Glutamatergic neuron (in vitro differentiated cells): ENCODE results near the gene DEPDC1B. TPM values are rescaled to one million over a fixed set of nuclear protein-coding genes. Genes with fewer than 3 reads are reported as not detected.

Source experiments
- DNase-seq: peaks from one replicate; pipeline ENCODE4 v3.0.0; 2022
- H3K27ac Mint-ChIP-seq: one replicate; pipeline ENCODE4 v1.8.0; 2020; ENCODE audit warnings: mild to moderate bottlenecking, mixed read lengths, inconsistent platforms; ENCODE audit not compliant: unreplicated experiment
- H3K27me3 Mint-ChIP-seq: one replicate; pipeline ENCODE4 v1.8.0; 2020; ENCODE audit warnings: mild to moderate bottlenecking, moderate library complexity, mixed read lengths, inconsistent platforms; ENCODE audit not compliant: unreplicated experiment
- H3K36me3 Mint-ChIP-seq: one replicate; pipeline ENCODE4 v1.8.0; 2020; ENCODE audit warnings: mild to moderate bottlenecking, mixed read lengths, inconsistent platforms; ENCODE audit not compliant: unreplicated experiment
- H3K4me1 Mint-ChIP-seq: one replicate; pipeline ENCODE4 v1.8.0; 2020; ENCODE audit warnings: mild to moderate bottlenecking, low read depth, mixed read lengths, inconsistent platforms; ENCODE audit not compliant: unreplicated experiment
- H3K4me3 Mint-ChIP-seq: one replicate; pipeline ENCODE4 v1.8.0; 2020; ENCODE audit warnings: mild to moderate bottlenecking, mixed read lengths, inconsistent platforms; ENCODE audit not compliant: unreplicated experiment
- H3K9me3 Mint-ChIP-seq: one replicate; pipeline ENCODE4 v1.8.0; 2020; ENCODE audit warnings: mild to moderate bottlenecking, moderate library complexity, mixed read lengths, inconsistent platforms; ENCODE audit not compliant: unreplicated experiment
- CTCF ChIP-seq: fragments of 200-600 bp; sonication (generic); IDR thresholded peaks from one replicate; pipeline ENCODE4 v1.5.0; 2021; ENCODE audit not compliant: partially characterized antibody, unreplicated experiment
- total RNA-seq: library from RNA; stranded (reverse); fragmentation: NEBNext Ultra II Directional; extraction: Animal tissue kit (Norgen Biotek cat#: 25700); gene quantifications from one replicate; pipeline ENCODE4 v1.2.1, GENCODE V29; 2021; ENCODE audit not compliant: unreplicated experiment

The DEPDC1B gene
- total RNA-seq, 1 donor from 2014 or later: 8.2 TPM

DNA sequence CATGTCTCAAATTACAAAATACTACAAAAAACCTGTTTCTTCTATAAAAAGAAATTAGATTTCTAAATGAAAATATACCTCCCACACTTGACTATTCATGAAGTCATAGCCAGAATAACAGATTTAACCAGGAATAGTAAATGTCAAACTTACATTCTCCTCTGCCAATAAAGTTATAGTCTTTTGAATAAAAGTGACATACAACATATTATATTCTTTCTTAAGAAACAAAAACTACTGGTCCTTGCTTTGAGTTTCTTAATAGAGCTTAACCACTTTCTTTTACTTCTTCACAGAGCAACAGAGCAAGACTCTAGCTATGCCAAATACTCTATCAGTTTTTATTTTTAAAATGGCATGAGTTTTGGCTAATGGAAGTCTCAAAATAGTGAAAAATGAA, 61.7 kb downstream of the DEPDC1B start:
- no peaks in the 10 kb centered on the region for H3K36me3 Mint-ChIP-seq
- no peaks in the 10 kb centered on the region for H3K27me3 Mint-ChIP-seq
- no peak overlapping the region for H3K27ac Mint-ChIP-seq
- DNase-seq: no peak
- H3K9me3 Mint-ChIP-seq: no peaks in the 10 kb centered on the region
- no peaks in the 10 kb centered on the region for H3K4me1 Mint-ChIP-seq
- H3K4me3 Mint-ChIP-seq: no peak overlapping the region
- no peak for TF ChIP-seq CTCF

DNA sequence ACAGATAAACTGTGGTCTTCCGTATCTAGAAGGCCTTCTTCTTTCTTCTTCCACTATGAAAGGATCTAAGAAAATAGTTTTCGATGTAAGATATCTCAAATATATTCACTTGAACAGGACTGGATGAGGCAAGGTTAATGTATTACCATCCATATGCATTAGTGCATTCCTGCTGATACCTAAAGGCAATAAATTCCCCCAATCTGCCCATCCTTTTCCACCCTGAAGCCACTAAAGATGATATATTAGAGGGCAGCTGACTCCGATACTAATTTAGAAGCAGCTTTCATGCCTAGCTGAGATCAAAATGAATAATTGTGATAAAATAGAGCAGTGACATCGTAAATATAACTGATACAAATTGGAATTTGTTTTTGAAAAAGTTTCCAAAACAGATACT, 63.3 kb downstream of the DEPDC1B start:
- Mint-ChIP-seq H3K36me3 (no peaks in the 10 kb centered on the region), H3K27ac (no peak overlapping the region), H3K27me3 (no peaks in the 10 kb centered on the region), H3K4me3 (no peak overlapping the region), H3K4me1 (no peaks in the 10 kb centered on the region), H3K9me3 (no peaks in the 10 kb centered on the region)
- TF ChIP-seq CTCF: no peak
- no peak for DNase-seq

DNA sequence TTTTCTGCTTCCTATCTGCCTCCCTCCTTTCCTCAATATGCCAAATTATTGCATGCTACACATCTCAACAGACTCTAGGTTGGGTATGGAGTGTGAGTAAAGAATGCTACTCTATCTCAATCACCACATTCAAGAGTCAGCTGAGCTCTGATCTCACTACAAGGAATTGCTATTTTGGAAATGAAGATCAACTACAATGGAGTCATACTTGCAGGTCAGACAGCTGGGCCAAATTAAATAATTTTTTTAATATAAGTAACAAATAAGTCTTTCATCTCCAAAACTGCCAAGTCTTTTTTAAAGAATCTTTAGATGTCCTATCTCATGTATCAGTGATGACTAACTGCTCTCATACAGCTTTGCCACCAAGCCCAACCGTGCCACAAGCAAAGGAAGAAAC, 64.0 kb downstream of the DEPDC1B start:
- Mint-ChIP-seq H3K9me3 (no peaks in the 10 kb centered on the region), H3K27ac (no peak overlapping the region), H3K4me3 (no peak overlapping the region), H3K27me3 (no peaks in the 10 kb centered on the region), H3K4me1 (no peaks in the 10 kb centered on the region), H3K36me3 (no peaks in the 10 kb centered on the region)
- no peak for TF ChIP-seq CTCF
- no peak for DNase-seq

DNA sequence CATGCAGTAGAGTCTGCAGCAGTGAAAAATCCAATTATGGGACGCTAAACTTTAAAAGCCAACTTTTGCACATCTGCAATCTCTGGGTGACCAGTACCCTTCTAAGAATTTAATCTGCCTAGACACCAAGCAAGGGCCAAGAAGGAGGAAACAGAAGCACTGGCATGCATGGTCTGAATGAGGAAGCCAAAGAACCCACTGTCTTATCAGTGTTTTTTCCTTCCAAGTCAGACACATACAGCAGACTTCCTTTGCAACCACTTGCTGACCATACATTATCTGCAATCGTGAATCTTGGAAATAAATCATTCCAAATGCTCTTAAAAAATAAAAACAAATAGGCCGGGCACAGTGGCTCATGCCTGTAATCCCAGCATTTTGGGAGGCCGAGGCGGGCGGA, 65.9 kb downstream of the DEPDC1B start:
- no peak overlapping the region for H3K4me3 Mint-ChIP-seq
- no peak for TF ChIP-seq CTCF
- no peak overlapping the region for H3K27ac Mint-ChIP-seq
- H3K9me3 Mint-ChIP-seq: no peaks in the 10 kb centered on the region
- no peak for DNase-seq
- H3K4me1 Mint-ChIP-seq: no peaks in the 10 kb centered on the region
- no peaks in the 10 kb centered on the region for H3K36me3 Mint-ChIP-seq
- no peaks in the 10 kb centered on the region for H3K27me3 Mint-ChIP-seq

GRCh38 chr5:60633341-60633740, 66.6 kb downstream of the DEPDC1B start:
- Mint-ChIP-seq H3K4me1 (no peaks in the 10 kb centered on the region), H3K27me3 (no peaks in the 10 kb centered on the region), H3K36me3 (no peaks in the 10 kb centered on the region), H3K9me3 (no peaks in the 10 kb centered on the region), H3K4me3 (no peak overlapping the region), H3K27ac (no peak overlapping the region)
- no peak for TF ChIP-seq CTCF
- no peak for DNase-seq
